K562 (cell line): ENCODE results near the gene PLA2G3. TPM values are rescaled to one million over a fixed set of nuclear protein-coding genes. Genes with fewer than 3 reads are reported as not detected.

Experiments
- ATAC-seq: fragments of 200-7000 bp; cut with Tn5 transposase; 3 replicates; pipeline ENCODE4 v1.9.1; 2020; ENCODE audit warnings: moderate library complexity
- BruUV-seq: library from RNA; stranded (reverse); fragments of 400-500 nt; replicated peaks from 2 replicates; lab custom pipeline; 2021; lab: Mats Ljungman, UMichigan
- CTCF ChIA-PET: fragments of 300-600 bp; formaldehyde crosslinking; extraction: SDS; loops from one replicate; lab custom pipeline; 2021; ENCODE audit warnings: low intra/inter-chr PET ratio; lab: Yijun Ruan, JAX
- POLR2A ChIA-PET: fragments of 300-600, 350-650 bp; sonication (Branson Sonifier 250); formaldehyde crosslinking; extraction: SDS; loops from one replicate; lab custom pipeline; 2021; ENCODE audit warnings: antibody characterized with exemption, inconsistent platforms; lab: Yijun Ruan, JAX
- DNase-seq, 4 experiments: peaks; one replicate each; pipeline versions ENCODE4 v3.0.0 to v3.0.0-alpha.2; 2011 to 2018; ENCODE audit warnings: low spot score in 3 of 4, mixed read lengths in 3 of 4; ENCODE audit errors: extremely low read depth in 1 of 4
- FAIRE-seq: peaks from 2 replicates; lab custom pipeline; 2011; peaks lifted over from hg19 to GRCh38; lab: Jason Lieb, UNC
- H2AFZ ChIP-seq: 2 replicates; pipeline ENCODE4 v1.6.0; 2011; ENCODE audit warnings: low read depth, low read length, control low read depth, inconsistent platforms
- H3K27ac ChIP-seq: fragments of 200-600 bp; 3 replicates; pipeline ENCODE4 v1.8.0; 2011; ENCODE audit warnings: low read depth, mild to moderate bottlenecking, control low read depth, inconsistent platforms, low read length, moderate library complexity, mixed read lengths; ENCODE audit errors: extremely low read depth
- H3K27me3 ChIP-seq, 2 experiments: fragments of 300-600 bp in 1 of 2; 2 replicates in 1 of 2; 3 replicates in 1 of 2; pipeline versions ENCODE4 v1.6.0 to v1.8.0; 2011; ENCODE audit warnings: inconsistent platforms in 2 of 2, low read length in 2 of 2, mild to moderate bottlenecking in 1 of 2, mixed read lengths in 1 of 2, moderate library complexity in 1 of 2; ENCODE audit not compliant: control insufficient read depth in 2 of 2, insufficient read depth in 2 of 2
- H3K36me3 ChIP-seq: fragments of 300-600 bp; 3 replicates; pipeline ENCODE4 v1.8.0; 2011; ENCODE audit warnings: mild to moderate bottlenecking, low read length, inconsistent platforms; ENCODE audit not compliant: control insufficient read depth, insufficient read depth
- H3K4me1 ChIP-seq, 2 experiments: fragments of 200-600 bp in 1 of 2; replicated peaks in 1 of 2; 2 replicates in 1 of 2; 3 replicates in 1 of 2; pipeline versions ENCODE4 v1.5.1 to v1.8.0; 2011; ENCODE audit warnings: inconsistent platforms in 2 of 2, low read length in 2 of 2, mild to moderate bottlenecking in 1 of 2, mixed read lengths in 1 of 2, moderate library complexity in 1 of 2; ENCODE audit not compliant: control insufficient read depth in 2 of 2, insufficient read depth in 2 of 2
- H3K4me2 ChIP-seq: 2 replicates; pipeline ENCODE4 v1.6.1; 2011; ENCODE audit warnings: low read length, control low read depth, inconsistent platforms, mixed read lengths; ENCODE audit not compliant: insufficient read depth
- H3K4me3 ChIP-seq: fragments of 200-600 bp; sonication (generic), shearing (Covaris generic); 2 replicates; pipeline ENCODE4 v1.5.1; 2016; ENCODE audit warnings: control low read depth, inconsistent platforms
- H3K79me2 ChIP-seq: fragments of 200-600 bp; 3 replicates; pipeline ENCODE4 v1.8.0; 2011; ENCODE audit warnings: low read length, inconsistent platforms; ENCODE audit not compliant: control insufficient read depth, insufficient read depth
- H3K9ac ChIP-seq, 2 experiments: 2 replicates each; pipeline versions ENCODE4 v1.6.0 to v1.6.1; 2011; ENCODE audit warnings: low read depth in 2 of 2, low read length in 2 of 2, control low read depth in 1 of 2, inconsistent platforms in 1 of 2, mild to moderate bottlenecking in 1 of 2, mixed read lengths in 1 of 2; ENCODE audit not compliant: insufficient read depth in 1 of 2
- H3K9me1 ChIP-seq: one replicate; pipeline ENCODE4 v1.6.0; 2011; ENCODE audit warnings: inconsistent platforms, mild to moderate bottlenecking, low read length, moderate library complexity; ENCODE audit not compliant: control insufficient read depth, insufficient read depth
- H3K9me3 ChIP-seq: replicated peaks from 2 replicates; pipeline ENCODE4 v1.5.1; 2011; ENCODE audit warnings: low read depth, low read length, inconsistent platforms; ENCODE audit not compliant: control insufficient read depth, insufficient read depth
- H4K20me1 ChIP-seq: replicated peaks from 2 replicates; pipeline ENCODE4 v1.6.1; 2011; ENCODE audit warnings: low read length, inconsistent platforms, mixed read lengths; ENCODE audit not compliant: control insufficient read depth, insufficient read depth
- CHD4 ChIP-seq: fragments of 200-600 bp; sonication (generic); IDR thresholded peaks from 3 replicates; pipeline ENCODE4 v1.6.1; 2012; ENCODE audit warnings: low read depth, mild to moderate bottlenecking, mixed read lengths, low read length, inconsistent platforms; ENCODE audit not compliant: insufficient read depth, insufficient replicate concordance, poor library complexity, severe bottlenecking
- E2F3 ChIP-seq: fragments of 250-450 bp; sonication (Bioruptor Pico); IDR thresholded peaks from 2 replicates; pipeline ENCODE4 v1.4.0; 2020; ENCODE audit warnings: mild to moderate bottlenecking
- HDAC3 ChIP-seq: fragments of 450-650 bp; IDR thresholded peaks from 2 replicates; pipeline ENCODE4 v1.6.1; 2018; ENCODE audit warnings: borderline replicate concordance, mild to moderate bottlenecking, moderate library complexity; ENCODE audit not compliant: partially characterized antibody
- HMGXB4 ChIP-seq: sonication (generic); formaldehyde crosslinking; IDR thresholded peaks from 2 replicates; pipeline ENCODE4 v1.8.1; 2023; ENCODE audit warnings: mild to moderate bottlenecking, missing genetic modification reagents
- NR3C1 ChIP-seq: sonication (generic); formaldehyde crosslinking; IDR thresholded peaks from 2 replicates; pipeline ENCODE4 v1.8.1; 2022; ENCODE audit warnings: missing genetic modification reagents
- RBM22 ChIP-seq: fragments of 200-400 bp; formaldehyde crosslinking; IDR thresholded peaks from 2 replicates; pipeline ENCODE4 v1.6.1; 2018; ENCODE audit warnings: low read length, low read depth; ENCODE audit not compliant: poor library complexity, severe bottlenecking
- SREBF2 ChIP-seq: sonication (generic); formaldehyde crosslinking; IDR thresholded peaks from 2 replicates; pipeline ENCODE4 v1.4.0; 2020; ENCODE audit warnings: mild to moderate bottlenecking, missing genetic modification reagents
- SRSF9 ChIP-seq: fragments of 200-400 bp; formaldehyde crosslinking; IDR thresholded peaks from 2 replicates; pipeline ENCODE4 v1.6.1; 2017; ENCODE audit warnings: low read depth, low read length, borderline replicate concordance
- ZNF124 ChIP-seq: sonication (generic); formaldehyde crosslinking; IDR thresholded peaks from 2 replicates; pipeline ENCODE4 v1.8.1; 2022; ENCODE audit warnings: missing genetic modification reagents
- ZNF584 ChIP-seq: fragments of 200-800 bp; sonication (Bioruptor generic); IDR thresholded peaks from 2 replicates; pipeline ENCODE4 v1.6.1; 2016; ENCODE audit warnings: low read depth, mild to moderate bottlenecking, missing genetic modification characterization, missing compliant biosample characterization
- WGBS: fragments of 100-300 bp; shearing (Covaris generic); methylation state at CpG from one replicate; pipeline ENCODE4 v1.1.6; 2016; ENCODE audit warnings: low coverage, mixed read lengths; ENCODE audit not compliant: insufficient coverage; ENCODE audit errors: missing lambda C conversion rate; 5-methylcytosine and 5-hydroxymethylcytosine counted together
- in situ Hi-C: fragments of 300-500 bp; cut with MboI; formaldehyde crosslinking; loops from 4 replicates; pipeline ENCODE4 v1.15.0; 2018; ENCODE audit warnings: inconsistent platforms, mixed read lengths
- intact Hi-C: fragments of 100-400 bp; cut with micrococcal nuclease; formaldehyde crosslinking; loops from 2 replicates; pipeline ENCODE4 v1.14.2; 2022
- polyA plus RNA-seq, 8 experiments: library from polyadenylated mRNA; depleted of rRNA in 4 of 8; stranded (reverse) in 5 of 8; unstranded in 3 of 8; fragments of >200 nt; fragmentation: Nextera tagmentation in 2 of 8; fragmentation: Illumina TruSeq in 1 of 8; extraction: Ambion mirVana in 2 of 8; extraction: Trizol in 1 of 8; gene quantifications; 2 replicates each; pipeline versions ENCODE4 v1.2.1 to v1.2.3, GENCODE V29; 2011 to 2014; ENCODE audit warnings: inconsistent platforms in 1 of 8, missing spikeins in 1 of 8
- total RNA-seq, 7 experiments: library from RNA; depleted of rRNA in 6 of 7; stranded (reverse); fragments of >200 nt in 6 of 7; fragmentation: Illumina TruSeq in 2 of 7; extraction: Trizol in 2 of 7; gene quantifications; 2 replicates each; pipeline versions ENCODE4 v1.2.1 to v1.2.3, GENCODE V29; 2011 to 2021; ENCODE audit warnings: low replicate concordance in 1 of 7
- TF ChIP-seq, protein P1 (sequence below), 2 experiments: IDR thresholded peaks; 2 replicates each; pipeline ENCODE4 v1.6.1; 2011; ENCODE audit warnings: borderline replicate concordance in 1 of 2, control low read depth in 1 of 2, low read depth in 1 of 2, low read length in 1 of 2, mild to moderate bottlenecking in 1 of 2, mixed read lengths in 1 of 2, moderate library complexity in 1 of 2; ENCODE audit not compliant: insufficient read depth in 1 of 2, insufficient read length in 1 of 2, poor library complexity in 1 of 2, severe bottlenecking in 1 of 2; ENCODE audit errors: extremely low read depth in 1 of 2
- TF ChIP-seq, protein P2 (sequence below): fragments of 450-650 bp; IDR thresholded peaks from 2 replicates; pipeline ENCODE4 v1.6.1; 2016; ENCODE audit warnings: antibody characterized with exemption

The PLA2G3 gene
- total and polyA plus RNA-seq, 9 of the 15 experiments (the other 6 are each of a cell fraction or from before 2014, with no cell fraction given), result 0.18 to 1.4 (median 0.64) TPM

GRCh38 chr22:31184015-31184414, 43.7 kb upstream of the PLA2G3 start:
- ChIA-PET POLR2A (no interaction called here), CTCF (no interaction called here)
- intact Hi-C loops, result no loop called here
- 0% methylated on average over 1 of the region's 30 CpGs for WGBS
- Histone ChIP-seq H3K36me3 (peaks cover 7% of the 10 kb centered on the region; the same call in 1 of the 3 replicates), H3K27me3 (no peaks in the 10 kb centered on the region), H3K9me1 (no peaks in the 10 kb centered on the region), H3K9me3 (no peaks in the 10 kb centered on the region), H3K4me2 (no peak overlapping the region), H3K4me1 (peaks cover 0 to 3% of the 10 kb centered on the region in 2 experiments; a peak in 3 of 5 replicates), H3K27ac (no peak overlapping the region), H3K4me3 (no peak overlapping the region), H4K20me1 (no peaks in the 10 kb centered on the region), H2AFZ (no peak overlapping the region), H3K79me2 (no peaks in the 10 kb centered on the region), H3K9ac (no peak overlapping the region)
- no peak for DNase-seq
- in situ Hi-C loops, result no loop called here
- no peak for ATAC-seq
- BruUV-seq, result no TSS peak
- no peak for FAIRE-seq
- TF ChIP-seq E2F3 (CRISPR knock-in tag) (no peak), ZNF124 (no peak), SRSF9 (no peak), SREBF2 (CRISPR knock-in tag) (no peak), HDAC3 (no peak), HMGXB4 (no peak), ZNF584 (CRISPR knock-in tag) (no peak), NR3C1 (no peak), CHD4 (no peak), RBM22 (no peak)
- TF ChIP-seq, protein P1, sequence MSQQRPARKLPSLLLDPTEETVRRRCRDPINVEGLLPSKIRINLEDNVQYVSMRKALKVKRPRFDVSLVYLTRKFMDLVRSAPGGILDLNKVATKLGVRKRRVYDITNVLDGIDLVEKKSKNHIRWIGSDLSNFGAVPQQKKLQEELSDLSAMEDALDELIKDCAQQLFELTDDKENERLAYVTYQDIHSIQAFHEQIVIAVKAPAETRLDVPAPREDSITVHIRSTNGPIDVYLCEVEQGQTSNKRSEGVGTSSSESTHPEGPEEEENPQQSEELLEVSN (IDR thresholded peaks at IDR 0.05; ENCODE audit: borderline replicate concordance in 1 of 2, extremely low read depth in 1 of 2, insufficient read depth in 1 of 2, insufficient read length in 1 of 2, low read depth in 1 of 2, low read length in 1 of 2, poor library complexity in 1 of 2, severe bottlenecking in 1 of 2), result no peak
- TF ChIP-seq, protein P2, sequence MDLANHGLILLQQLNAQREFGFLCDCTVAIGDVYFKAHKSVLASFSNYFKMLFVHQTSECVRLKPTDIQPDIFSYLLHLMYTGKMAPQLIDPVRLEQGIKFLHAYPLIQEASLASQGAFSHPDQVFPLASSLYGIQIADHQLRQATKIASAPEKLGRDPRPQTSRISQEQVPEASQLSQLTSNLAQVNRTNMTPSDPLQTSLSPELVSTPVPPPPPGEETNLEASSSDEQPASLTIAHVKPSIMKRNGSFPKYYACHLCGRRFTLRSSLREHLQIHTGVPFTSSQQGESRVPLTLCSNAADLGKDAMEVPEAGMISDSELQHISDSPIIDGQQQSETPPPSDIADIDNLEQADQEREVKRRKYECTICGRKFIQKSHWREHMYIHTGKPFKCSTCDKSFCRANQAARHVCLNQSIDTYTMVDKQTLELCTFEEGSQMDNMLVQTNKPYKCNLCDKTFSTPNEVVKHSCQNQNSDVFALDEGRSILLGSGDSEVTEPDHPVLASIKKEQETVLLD, result no peak
